Left lobe of liver (tissue), 2 donors: Measurements from ENCODE around the gene DCLK2. TPM values are rescaled to one million over a fixed set of nuclear protein-coding genes. Genes with fewer than 3 reads are reported as not detected.

Source experiments
- ATAC-seq: fragments of 200-7000 bp; cut with Tn5 transposase; one replicate; pipeline ENCODE4 v1.9.1; 2020; ENCODE audit warnings: mild to moderate bottlenecking, moderate library complexity
- DNase-seq: peaks from one replicate; pipeline ENCODE4 v3.0.0-alpha.2; 2020; ENCODE audit warnings: low spot score
- total RNA-seq: library from RNA; stranded (reverse); gene quantifications from one replicate; pipeline ENCODE4 v1.2.1, GENCODE V29; 2021
- donor health status: DM: no; HTN: no; CAD: no; lungs with moderate emphysema.
- donor health status: DM: no; HTN: yes; CAD: no.

Gene DCLK2
- total RNA-seq, 1 donor from 2014 or later, result 0.68 TPM

GRCh38 chr4:150115851-150116250 is 37.6 kb downstream of the DCLK2 start:
- DNase-seq, result no peak
- ATAC-seq, result no peak

- ATAC-seq (no peak), DNase-seq (no peak)
Measured at GRCh38 chr4:150116506-150116905, 38.3 kb downstream of the DCLK2 start.

GRCh38 chr4:150117094-150117493 is 38.8 kb downstream of the DCLK2 start:
- DNase-seq, result no peak
- no peak for ATAC-seq

- ATAC-seq (no peak), DNase-seq (no peak)
Measured at GRCh38 chr4:150117629-150118028, 39.4 kb downstream of the DCLK2 start.

GRCh38 chr4:150119492-150119891 is 41.2 kb downstream of the DCLK2 start:
- DNase-seq (no peak), ATAC-seq (no peak)

- no peak for DNase-seq
- no peak for ATAC-seq
Measured at GRCh38 chr4:150123087-150123486, 44.8 kb downstream of the DCLK2 start.

- DNase-seq (no peak), ATAC-seq (no peak)
Measured at GRCh38 chr4:150123796-150124677, 45.8 kb downstream of the DCLK2 start.

- no peak for DNase-seq
- no peak for ATAC-seq
Measured at GRCh38 chr4:150126201-150126863, 48.1 kb downstream of the DCLK2 start.

- ATAC-seq (no peak), DNase-seq (no peak)
Measured at GRCh38 chr4:150126864-150127203, 48.6 kb downstream of the DCLK2 start.

GRCh38 chr4:150127757-150128156 is 49.5 kb downstream of the DCLK2 start:
- DNase-seq, result no peak
- ATAC-seq, result no peak

- ATAC-seq (no peak), DNase-seq (no peak)
Measured at GRCh38 chr4:150130933-150131332, 52.7 kb downstream of the DCLK2 start.

GRCh38 chr4:150131581-150132228 is 53.5 kb downstream of the DCLK2 start:
- DNase-seq (no peak), ATAC-seq (no peak)

- ATAC-seq (no peak), DNase-seq (no peak)
Measured at GRCh38 chr4:150133605-150134004, 55.4 kb downstream of the DCLK2 start.

- no peak for DNase-seq
- ATAC-seq, result no peak
Measured at GRCh38 chr4:150135134-150135772, 57.0 kb downstream of the DCLK2 start.

GRCh38 chr4:150136036-150136435 is 57.8 kb downstream of the DCLK2 start:
- DNase-seq, result no peak
- no peak for ATAC-seq

- DNase-seq (no peak), ATAC-seq (no peak)
Measured at GRCh38 chr4:150136481-150136880, 58.2 kb downstream of the DCLK2 start.

- ATAC-seq, result no peak
- no peak for DNase-seq
Measured at GRCh38 chr4:150139297-150139865, 61.1 kb downstream of the DCLK2 start.

GRCh38 chr4:150140774-150141400 is 62.6 kb downstream of the DCLK2 start:
- ATAC-seq (no peak), DNase-seq (no peak)

- ATAC-seq (no peak), DNase-seq (no peak)
Measured at GRCh38 chr4:150141756-150142155, 63.5 kb downstream of the DCLK2 start.

- ATAC-seq, result no peak
- no peak for DNase-seq
Measured at GRCh38 chr4:150142831-150143230, 64.6 kb downstream of the DCLK2 start.
